Muscle of back (tissue), 11 donors: ENCODE measurements around the gene PLPPR5. TPM values are rescaled to one million over a fixed set of nuclear protein-coding genes. Genes with fewer than 3 reads are reported as not detected.
"Not testable (repeated sequence)": the region's sequence is repeated elsewhere in the genome, so short reads cannot be mapped to it uniquely, and the experiment has no call there.

Experiments used
- DNase-seq, 3 donors: peaks; one replicate each; pipeline versions ENCODE4 v3.0.0 to v3.0.0-alpha.2; 2013
- polyA plus RNA-seq, 10 donors: library from polyadenylated mRNA; unstranded; fragments of 120-200 nt; gene quantifications; one replicate each; pipeline ENCODE4 v1.2.1, GENCODE V29; 2013; ENCODE audit not compliant: insufficient read length in 10 of 10

Gene PLPPR5
- polyA plus RNA-seq, 10 donors: 1.4 to 7.4 (median 1.8) TPM

DNA sequence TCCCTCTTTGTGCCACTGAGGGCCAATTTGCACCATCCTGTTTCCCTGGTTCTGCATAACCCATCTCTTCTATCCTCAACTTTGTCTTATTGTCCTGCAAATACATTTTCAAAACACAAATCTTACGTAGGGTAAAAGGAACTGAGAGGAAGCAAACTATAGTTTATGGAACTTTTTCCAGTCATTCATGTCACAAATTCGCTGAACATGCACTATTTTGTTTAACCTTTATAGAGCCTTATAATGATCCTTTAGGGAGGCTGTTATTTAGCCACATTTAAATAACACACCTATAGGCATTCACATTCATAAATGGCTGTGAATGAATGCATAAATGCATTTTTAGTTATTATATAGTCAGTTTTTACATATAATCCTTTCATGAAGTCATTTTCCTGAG, 85.0 kb downstream of the PLPPR5 start:
- no peak for DNase-seq

DNA sequence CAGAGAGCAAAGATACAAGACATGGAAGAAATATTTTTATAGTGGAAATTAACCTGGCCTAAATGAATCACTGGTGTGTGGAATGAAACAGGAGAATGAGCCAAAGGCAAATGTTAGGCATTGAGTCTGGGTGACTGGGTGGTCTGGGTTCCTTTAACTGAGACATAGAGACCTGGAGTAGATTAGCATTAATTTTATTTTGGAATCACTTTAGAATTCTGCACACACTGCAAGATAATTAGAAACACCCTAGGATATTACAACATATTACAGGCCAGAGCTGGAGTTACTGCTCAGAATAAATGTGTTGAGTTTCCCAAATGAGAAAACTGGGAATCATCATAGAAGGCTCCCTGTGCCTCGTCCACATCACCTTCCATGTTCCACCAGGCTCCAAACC, 85.5 kb downstream of the PLPPR5 start:
- DNase-seq: no peak

- DNase-seq: no peak
Measured at GRCh38 chr1:98914547-98914946, 90.1 kb downstream of the PLPPR5 start.

- no peak for DNase-seq
Measured at GRCh38 chr1:98910827-98911226, 93.8 kb downstream of the PLPPR5 start.

GRCh38 chr1:98908980-98909379, 95.7 kb downstream of the PLPPR5 start:
- DNase-seq: no peak

DNA sequence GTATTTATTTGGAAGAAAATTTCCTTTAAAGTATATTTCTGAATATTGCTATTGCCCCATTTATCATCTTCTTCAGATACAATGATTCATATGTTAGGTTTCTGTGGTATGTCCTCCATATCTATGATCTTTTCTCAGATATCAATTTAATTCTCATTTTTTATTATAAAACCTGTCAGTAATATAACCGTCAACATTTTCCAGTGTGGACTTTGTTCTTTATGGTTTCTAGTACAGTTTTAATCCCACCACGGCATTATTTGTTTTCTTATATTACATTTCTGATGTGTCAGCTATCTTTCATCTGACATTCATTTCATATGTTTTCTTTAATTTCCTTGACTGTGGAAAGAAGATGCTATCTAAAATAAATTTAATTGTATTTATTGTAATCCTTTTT, 97.9 kb downstream of the PLPPR5 start:
- DNase-seq: no peak

DNA sequence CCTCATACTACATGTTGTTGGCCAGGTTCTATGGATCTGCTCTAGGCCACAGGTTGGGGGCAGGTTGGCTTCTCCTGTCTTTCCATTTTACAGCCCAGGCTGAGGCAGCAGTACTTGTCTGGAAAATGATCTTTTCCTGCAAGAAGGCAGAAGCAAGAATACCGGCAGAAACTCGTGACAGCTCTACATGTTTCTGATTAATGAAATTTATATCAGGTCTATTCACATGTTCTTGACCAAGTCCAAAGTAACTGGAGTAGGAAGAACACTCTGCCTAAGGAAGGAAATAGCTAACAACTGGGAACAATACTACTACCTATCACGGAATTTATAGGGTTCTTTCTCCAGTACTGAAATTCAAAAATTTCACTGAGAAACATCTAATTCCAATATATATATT, 98.3 kb downstream of the PLPPR5 start:
- DNase-seq: no peak

GRCh38 chr1:98904684-98905083, 100.0 kb downstream of the PLPPR5 start:
- DNase-seq: no peak

DNA sequence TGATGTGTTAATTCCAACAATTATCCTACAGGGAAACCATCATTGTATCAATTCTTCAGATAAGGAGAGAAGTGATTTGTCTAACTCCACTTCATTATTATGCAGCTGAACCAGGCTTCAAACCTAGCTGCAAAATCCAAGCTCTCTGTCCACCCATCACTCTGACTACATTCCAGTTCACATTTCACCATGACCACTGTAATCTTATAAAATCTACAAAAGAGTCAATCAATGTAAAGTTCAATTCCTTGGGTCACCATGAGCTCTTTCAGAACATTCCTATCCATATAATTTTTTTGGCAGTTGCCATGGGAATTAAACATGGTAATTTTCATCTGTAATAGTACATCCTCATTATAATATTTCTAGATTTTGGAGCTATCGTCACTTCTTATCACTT, 100.9 kb downstream of the PLPPR5 start:
- peak in 1 of 3 donors; percentile 41 for DNase-seq

GRCh38 chr1:98903261-98903660, 101.4 kb downstream of the PLPPR5 start:
- peak; percentile 56 to 79 (median 76) for DNase-seq

DNA sequence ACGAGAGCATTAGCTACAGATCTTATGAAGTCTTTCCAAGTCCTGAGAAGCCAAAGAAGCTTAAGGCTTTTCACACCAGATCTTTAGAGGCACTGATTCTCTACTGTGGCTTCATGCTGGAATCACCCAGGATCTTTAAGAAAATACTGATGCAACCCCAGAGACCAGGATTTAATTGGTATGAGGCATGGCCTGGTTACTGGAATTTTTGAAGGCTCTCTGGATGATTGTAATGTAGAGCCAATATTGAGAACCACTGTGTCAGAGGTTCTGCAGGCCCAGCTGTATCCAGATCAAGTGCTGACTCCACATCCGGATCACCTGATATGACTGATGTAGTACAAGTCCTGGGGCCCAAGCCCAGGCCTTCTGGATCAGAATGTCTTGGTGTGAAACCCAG, 105.7 kb downstream of the PLPPR5 start:
- no peak for DNase-seq

- DNase-seq: no peak
Measured at GRCh38 chr1:98897479-98897878, 107.2 kb downstream of the PLPPR5 start.

DNA sequence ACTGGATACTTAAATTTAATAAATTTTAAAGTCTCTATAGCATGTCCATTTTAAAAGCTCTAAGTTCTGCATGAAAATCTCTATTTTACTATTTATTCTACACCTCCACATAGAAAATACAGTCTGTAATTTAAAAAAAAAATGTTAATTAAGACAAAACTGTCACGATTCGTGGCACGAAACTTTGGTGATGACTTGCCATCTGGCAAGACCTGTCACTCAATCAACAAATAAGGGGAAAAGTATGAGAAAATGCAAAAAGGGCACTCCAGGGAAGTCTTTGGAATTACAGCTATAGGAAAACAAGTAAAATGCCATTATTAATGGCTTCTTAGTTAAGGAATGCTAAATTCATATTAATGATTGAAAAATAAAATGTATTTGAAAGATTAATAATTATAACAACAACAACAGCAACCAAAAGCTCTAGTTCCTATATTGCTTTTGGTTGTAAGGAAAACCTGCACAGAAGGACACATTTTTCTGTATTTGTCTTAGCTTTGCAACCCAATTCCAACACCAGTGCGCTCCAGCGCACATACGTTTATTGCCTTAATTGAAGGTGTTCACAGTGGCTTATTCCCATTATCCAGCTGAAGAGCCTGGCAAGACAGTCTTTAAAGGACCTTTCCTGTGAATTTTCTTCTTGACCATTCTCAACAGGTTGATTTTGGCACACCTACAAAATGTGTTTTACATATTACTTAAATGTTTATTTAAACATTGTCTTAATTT, 107.8 kb downstream of the PLPPR5 start:
- DNase-seq: no peak

- DNase-seq: no peak
Measured at GRCh38 chr1:98893371-98893770, 111.3 kb downstream of the PLPPR5 start.

DNA sequence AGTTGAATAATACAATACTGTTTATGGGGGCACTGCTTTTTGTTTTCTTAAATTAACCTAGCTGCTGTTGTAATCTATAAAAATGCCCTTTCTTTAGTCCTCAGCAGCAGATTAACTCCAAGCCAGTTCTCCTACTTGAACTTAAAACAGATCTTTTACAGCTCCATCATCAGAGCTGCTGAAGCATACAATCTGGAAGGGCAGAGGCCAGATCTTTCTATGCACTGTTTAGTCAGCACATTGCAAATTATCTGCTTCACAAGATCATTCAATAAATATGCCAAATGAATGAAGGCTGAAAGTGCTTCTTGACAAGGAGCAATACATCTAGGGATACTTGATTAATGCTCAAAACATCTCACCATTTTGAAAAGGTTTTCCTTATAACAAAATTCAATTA, 115.8 kb downstream of the PLPPR5 start:
- DNase-seq: no peak

DNA sequence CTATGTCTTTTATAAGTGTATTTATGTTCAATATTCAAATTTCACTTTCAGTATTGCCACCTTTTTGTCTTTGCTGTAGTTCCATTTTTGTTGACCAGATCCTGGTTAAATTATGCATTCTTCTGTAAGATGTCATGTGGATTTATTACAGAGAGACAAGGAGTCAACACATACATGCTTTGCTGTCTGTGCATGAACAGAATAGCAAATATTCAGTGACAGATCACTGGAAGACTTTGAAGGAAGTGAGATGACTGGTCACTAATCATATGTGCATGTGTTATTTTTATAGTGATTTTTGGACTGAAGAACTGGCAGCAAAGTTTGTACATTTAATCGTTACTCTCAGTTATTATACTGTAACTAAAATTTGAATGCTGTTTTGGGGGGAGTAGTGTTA, 117.2 kb downstream of the PLPPR5 start:
- no peak for DNase-seq

DNA sequence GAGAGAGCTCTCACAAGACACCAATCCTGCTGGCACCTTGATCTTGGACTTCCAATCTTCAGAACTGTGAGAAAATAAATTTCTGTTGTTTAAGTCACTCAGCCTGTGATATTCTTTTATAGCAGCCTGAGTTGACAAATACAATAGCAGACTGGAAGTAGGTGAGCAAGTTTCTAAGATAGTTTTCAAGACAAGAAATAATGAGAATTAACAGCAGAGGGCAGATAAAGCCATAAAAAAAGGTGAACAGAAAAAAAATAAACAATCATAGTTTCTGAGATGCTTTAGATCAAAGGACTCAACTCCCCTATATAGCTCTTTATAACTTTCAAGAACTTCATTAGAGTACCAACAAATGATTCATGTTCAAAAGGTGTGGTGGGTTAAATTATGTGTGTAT, 119.8 kb downstream of the PLPPR5 start:
- DNase-seq: no peak

- no peak for DNase-seq
Measured at GRCh38 chr1:98881901-98882300, 122.8 kb downstream of the PLPPR5 start.

- DNase-seq: not testable (repeated sequence)
Measured at GRCh38 chr1:98881234-98881633, 123.4 kb downstream of the PLPPR5 start.

DNA sequence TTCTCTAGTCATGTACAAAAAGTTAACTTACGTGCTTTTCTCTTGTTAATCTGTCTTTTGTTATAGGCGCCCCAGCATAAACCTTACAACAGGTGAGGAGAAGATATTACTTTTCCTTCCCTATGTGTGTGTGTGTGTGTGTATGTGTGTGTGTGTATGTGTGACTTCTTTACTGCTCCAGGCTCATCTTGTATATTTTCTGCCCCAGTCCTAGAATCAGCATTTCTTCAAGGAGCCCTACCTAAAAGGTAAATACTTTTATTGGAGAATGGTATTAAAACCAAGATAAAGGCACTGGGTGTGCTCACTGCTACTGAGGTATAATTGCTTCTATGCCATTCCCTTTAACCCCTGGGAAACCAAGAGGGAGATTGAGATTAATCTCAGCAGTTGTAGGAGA, 129.8 kb downstream of the PLPPR5 start:
- DNase-seq: no peak

GRCh38 chr1:98870959-98871903, 133.4 kb downstream of the PLPPR5 start:
- no peak for DNase-seq

DNA sequence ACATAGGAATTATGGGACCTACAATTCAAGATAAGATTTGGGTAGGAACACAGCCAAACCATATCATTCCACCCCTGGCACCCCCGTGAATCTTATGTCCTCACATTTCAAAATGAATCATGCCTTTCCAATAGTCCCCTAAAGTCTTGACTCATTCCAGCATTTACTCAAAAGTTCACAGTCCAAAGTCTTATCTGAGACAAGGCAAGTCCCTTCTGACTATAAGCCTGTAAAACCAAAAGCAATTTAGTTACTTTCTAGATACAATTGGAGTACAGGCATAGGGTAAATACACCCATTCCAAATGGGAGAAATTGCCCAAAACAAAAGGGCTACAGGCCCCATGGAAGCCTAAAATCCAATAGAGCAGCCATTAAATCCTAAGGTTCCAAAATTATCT, 138.9 kb downstream of the PLPPR5 start:
- DNase-seq: no peak

GRCh38 chr1:98860329-98860728, 144.3 kb downstream of the PLPPR5 start:
- DNase-seq: no peak
